NCI-H187 treated with DMSO at 0.1 percent for 48 hours (cell line): ENCODE data around the gene CHCHD3.

ENCODE experiments used
- DNase-seq: peaks from one replicate; lab custom pipeline; 2025; lab: John Stamatoyannopoulos, UW

Gene CHCHD3

GRCh38 chr7:132815696-132816311 lies 266.1 kb downstream of the CHCHD3 start:
- no peak for DNase-seq

- DNase-seq = no peak
Measured at GRCh38 chr7:132815130-132815529, 266.8 kb downstream of the CHCHD3 start.

- DNase-seq = no peak
Measured at GRCh38 chr7:132810561-132810960, 271.3 kb downstream of the CHCHD3 start.

- DNase-seq = no peak
Measured at GRCh38 chr7:132806834-132807233, 275.1 kb downstream of the CHCHD3 start.

GRCh38 chr7:132805766-132806165 lies 276.1 kb downstream of the CHCHD3 start:
- no peak for DNase-seq

- no peak for DNase-seq
Measured at GRCh38 chr7:132804849-132805485, 276.9 kb downstream of the CHCHD3 start.

GRCh38 chr7:132800522-132800921 lies 281.4 kb downstream of the CHCHD3 start:
- no peak for DNase-seq

- no peak for DNase-seq
Measured at GRCh38 chr7:132799081-132799413, 282.8 kb downstream of the CHCHD3 start.

- DNase-seq = no peak
Measured at GRCh38 chr7:132797152-132797551, 284.7 kb downstream of the CHCHD3 start.

GRCh38 chr7:132793474-132793873 lies 288.4 kb downstream of the CHCHD3 start:
- DNase-seq = no peak

- no peak for DNase-seq
Measured at GRCh38 chr7:132791036-132791435, 290.9 kb downstream of the CHCHD3 start.

GRCh38 chr7:132790104-132790503 lies 291.8 kb downstream of the CHCHD3 start:
- no peak for DNase-seq

GRCh38 chr7:132789281-132789680 lies 292.6 kb downstream of the CHCHD3 start:
- no peak for DNase-seq

GRCh38 chr7:132785870-132786269 lies 296.0 kb downstream of the CHCHD3 start:
- DNase-seq = no peak

- no peak for DNase-seq
Measured at GRCh38 chr7:132784406-132784805, 297.5 kb downstream of the CHCHD3 start.

GRCh38 chr7:132783824-132784223 lies 298.1 kb downstream of the CHCHD3 start:
- no peak for DNase-seq

- DNase-seq = no peak
Measured at GRCh38 chr7:132782777-132783640, 298.9 kb downstream of the CHCHD3 start.

GRCh38 chr7:132780822-132781221 lies 301.1 kb downstream of the CHCHD3 start:
- DNase-seq = no peak

GRCh38 chr7:132779164-132779563 lies 302.7 kb downstream of the CHCHD3 start:
- peak; percentile 84 for DNase-seq

GRCh38 chr7:132778761-132779160 lies 303.1 kb downstream of the CHCHD3 start:
- DNase-seq = no peak

- no peak for DNase-seq
Measured at GRCh38 chr7:132777956-132778355, 303.9 kb downstream of the CHCHD3 start.

- no peak for DNase-seq
Measured at GRCh38 chr7:132777414-132777813, 304.5 kb downstream of the CHCHD3 start.

- no peak for DNase-seq
Measured at GRCh38 chr7:132776048-132776620, 305.8 kb downstream of the CHCHD3 start.
